ENCODE data around the gene ASTN2.
"Not testable (repeated sequence)": the region's sequence is repeated elsewhere in the genome, so short reads cannot be mapped to it uniquely, and the experiment has no call there.

Gene ASTN2

GRCh38 chr9:116837018-116837989 is 577.6 kb downstream of the ASTN2 start:
- H3K27ac ChIP-seq, result no peak overlapping the region
- H3K36me3 ChIP-seq (ENCODE audit: insufficient read depth), result no peaks in the 10 kb centered on the region
- H3K4me1 ChIP-seq (ENCODE audit: low read depth, poor library complexity, severe bottlenecking), result no peaks in the 10 kb centered on the region
- H3K4me3 ChIP-seq (IDR thresholded peaks at IDR 0.05; ENCODE audit: insufficient read depth, low read depth, low read length), result no peak overlapping the region
- no peak overlapping the region for H3K4me2 ChIP-seq
- no peak overlapping the region for H2AFZ ChIP-seq (ENCODE audit: low read depth)
- no peaks in the 10 kb centered on the region for H4K20me1 ChIP-seq (ENCODE audit: insufficient read depth)
- H3K9ac ChIP-seq, result no peak overlapping the region
- no peaks in the 10 kb centered on the region for H3K27me3 ChIP-seq (ENCODE audit: insufficient read depth, low read depth)
- TF ChIP-seq, protein P1, sequence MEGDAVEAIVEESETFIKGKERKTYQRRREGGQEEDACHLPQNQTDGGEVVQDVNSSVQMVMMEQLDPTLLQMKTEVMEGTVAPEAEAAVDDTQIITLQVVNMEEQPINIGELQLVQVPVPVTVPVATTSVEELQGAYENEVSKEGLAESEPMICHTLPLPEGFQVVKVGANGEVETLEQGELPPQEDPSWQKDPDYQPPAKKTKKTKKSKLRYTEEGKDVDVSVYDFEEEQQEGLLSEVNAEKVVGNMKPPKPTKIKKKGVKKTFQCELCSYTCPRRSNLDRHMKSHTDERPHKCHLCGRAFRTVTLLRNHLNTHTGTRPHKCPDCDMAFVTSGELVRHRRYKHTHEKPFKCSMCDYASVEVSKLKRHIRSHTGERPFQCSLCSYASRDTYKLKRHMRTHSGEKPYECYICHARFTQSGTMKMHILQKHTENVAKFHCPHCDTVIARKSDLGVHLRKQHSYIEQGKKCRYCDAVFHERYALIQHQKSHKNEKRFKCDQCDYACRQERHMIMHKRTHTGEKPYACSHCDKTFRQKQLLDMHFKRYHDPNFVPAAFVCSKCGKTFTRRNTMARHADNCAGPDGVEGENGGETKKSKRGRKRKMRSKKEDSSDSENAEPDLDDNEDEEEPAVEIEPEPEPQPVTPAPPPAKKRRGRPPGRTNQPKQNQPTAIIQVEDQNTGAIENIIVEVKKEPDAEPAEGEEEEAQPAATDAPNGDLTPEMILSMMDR (conservative IDR thresholded peaks at IDR 0.05; ENCODE audit: low read depth, low read length), result no peak
- H3K79me2 ChIP-seq (ENCODE audit: insufficient read depth, low read depth), result no peaks in the 10 kb centered on the region

GRCh38 chr9:116830321-116830720 is 584.5 kb downstream of the ASTN2 start:
- not testable (repeated sequence) for H3K79me2 ChIP-seq (ENCODE audit: insufficient read depth, low read depth); H2AFZ ChIP-seq (ENCODE audit: low read depth); H4K20me1 ChIP-seq (ENCODE audit: insufficient read depth); H3K27me3 ChIP-seq (ENCODE audit: insufficient read depth, low read depth); H3K4me1 ChIP-seq (ENCODE audit: low read depth, poor library complexity, severe bottlenecking); H3K9ac ChIP-seq; H3K27ac ChIP-seq; H3K4me2 ChIP-seq; H3K4me3 ChIP-seq (IDR thresholded peaks at IDR 0.05; ENCODE audit: insufficient read depth, low read depth, low read length); H3K36me3 ChIP-seq (ENCODE audit: insufficient read depth)

- TF ChIP-seq, protein P1 (conservative IDR thresholded peaks at IDR 0.05; ENCODE audit: low read depth, low read length), result no peak
- no peaks in the 10 kb centered on the region for H3K36me3 ChIP-seq (ENCODE audit: insufficient read depth)
- no peaks in the 10 kb centered on the region for H3K27me3 ChIP-seq (ENCODE audit: insufficient read depth, low read depth)
- no peaks in the 10 kb centered on the region for H3K4me1 ChIP-seq (ENCODE audit: low read depth, poor library complexity, severe bottlenecking)
- H4K20me1 ChIP-seq (ENCODE audit: insufficient read depth), result no peaks in the 10 kb centered on the region
- H3K4me2 ChIP-seq, result no peak overlapping the region
- H2AFZ ChIP-seq (ENCODE audit: low read depth), result no peak overlapping the region
- H3K27ac ChIP-seq, result no peak overlapping the region
- H3K9ac ChIP-seq, result no peak overlapping the region
- no peaks in the 10 kb centered on the region for H3K79me2 ChIP-seq (ENCODE audit: insufficient read depth, low read depth)
- H3K4me3 ChIP-seq (IDR thresholded peaks at IDR 0.05; ENCODE audit: insufficient read depth, low read depth, low read length), result no peak overlapping the region
These were observed 593.1 kb downstream of the ASTN2 start for GRCh38 chr9:116821633-116822229.

GRCh38 chr9:116819116-116819515 is 595.7 kb downstream of the ASTN2 start:
- no peak overlapping the region for H3K4me3 ChIP-seq (IDR thresholded peaks at IDR 0.05; ENCODE audit: insufficient read depth, low read depth, low read length)
- TF ChIP-seq, protein P1 (conservative IDR thresholded peaks at IDR 0.05; ENCODE audit: low read depth, low read length), result no peak

GRCh38 chr9:116817762-116818161 is 597.1 kb downstream of the ASTN2 start:
- Histone ChIP-seq H3K4me1 (ENCODE audit: low read depth, poor library complexity, severe bottlenecking) (no peaks in the 10 kb centered on the region), H3K27ac (no peak overlapping the region), H3K4me3 (IDR thresholded peaks at IDR 0.05; ENCODE audit: insufficient read depth, low read depth, low read length) (no peak overlapping the region), H3K27me3 (ENCODE audit: insufficient read depth, low read depth) (no peaks in the 10 kb centered on the region), H3K4me2 (no peak overlapping the region), H3K9ac (no peak overlapping the region), H2AFZ (ENCODE audit: low read depth) (no peak overlapping the region), H3K36me3 (ENCODE audit: insufficient read depth) (no peaks in the 10 kb centered on the region), H3K79me2 (ENCODE audit: insufficient read depth, low read depth) (no peaks in the 10 kb centered on the region), H4K20me1 (ENCODE audit: insufficient read depth) (no peaks in the 10 kb centered on the region)
- TF ChIP-seq, protein P1 (conservative IDR thresholded peaks at IDR 0.05; ENCODE audit: low read depth, low read length), result no peak

More at GRCh38 chr9:116819116-116819515, 595.7 kb downstream of the ASTN2 start:
- Histone ChIP-seq H3K4me2 (no peak overlapping the region), H4K20me1 (ENCODE audit: insufficient read depth) (no peaks in the 10 kb centered on the region), H2AFZ (ENCODE audit: low read depth) (no peak overlapping the region), H3K4me1 (ENCODE audit: low read depth, poor library complexity, severe bottlenecking) (no peaks in the 10 kb centered on the region), H3K36me3 (ENCODE audit: insufficient read depth) (no peaks in the 10 kb centered on the region), H3K27me3 (ENCODE audit: insufficient read depth, low read depth) (no peaks in the 10 kb centered on the region), H3K9ac (no peak overlapping the region), H3K79me2 (ENCODE audit: insufficient read depth, low read depth) (no peaks in the 10 kb centered on the region), H3K27ac (no peak overlapping the region)
